Measurements from ENCODE around the gene IQGAP2.

- peak; percentile 84; the same call in 1 of the 2 replicates for TF ChIP-seq CSDC2 (CRISPR knock-in tag; IDR thresholded peaks at IDR 0.05)
- no peak for TF ChIP-seq ESRRG (CRISPR knock-in tag; IDR thresholded peaks at IDR 0.05)
- TF ChIP-seq RARB (CRISPR knock-in tag; IDR thresholded peaks at IDR 0.05): no peak
- TF ChIP-seq CREB5 (CRISPR knock-in tag; IDR thresholded peaks at IDR 0.05; ENCODE audit: low read depth): peak; percentile 83
- TF ChIP-seq CSRNP3 (CRISPR knock-in tag; IDR thresholded peaks at IDR 0.05): no peak
- TF ChIP-seq PPARA (CRISPR knock-in tag; IDR thresholded peaks at IDR 0.05; ENCODE audit: borderline replicate concordance): no peak
- no peak for TF ChIP-seq GLIS3 (CRISPR knock-in tag; IDR thresholded peaks at IDR 0.05)
- TF ChIP-seq, protein P1, sequence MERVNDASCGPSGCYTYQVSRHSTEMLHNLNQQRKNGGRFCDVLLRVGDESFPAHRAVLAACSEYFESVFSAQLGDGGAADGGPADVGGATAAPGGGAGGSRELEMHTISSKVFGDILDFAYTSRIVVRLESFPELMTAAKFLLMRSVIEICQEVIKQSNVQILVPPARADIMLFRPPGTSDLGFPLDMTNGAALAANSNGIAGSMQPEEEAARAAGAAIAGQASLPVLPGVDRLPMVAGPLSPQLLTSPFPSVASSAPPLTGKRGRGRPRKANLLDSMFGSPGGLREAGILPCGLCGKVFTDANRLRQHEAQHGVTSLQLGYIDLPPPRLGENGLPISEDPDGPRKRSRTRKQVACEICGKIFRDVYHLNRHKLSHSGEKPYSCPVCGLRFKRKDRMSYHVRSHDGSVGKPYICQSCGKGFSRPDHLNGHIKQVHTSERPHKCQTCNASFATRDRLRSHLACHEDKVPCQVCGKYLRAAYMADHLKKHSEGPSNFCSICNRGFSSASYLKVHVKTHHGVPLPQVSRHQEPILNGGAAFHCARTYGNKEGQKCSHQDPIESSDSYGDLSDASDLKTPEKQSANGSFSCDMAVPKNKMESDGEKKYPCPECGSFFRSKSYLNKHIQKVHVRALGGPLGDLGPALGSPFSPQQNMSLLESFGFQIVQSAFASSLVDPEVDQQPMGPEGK (CRISPR knock-in tag; IDR thresholded peaks at IDR 0.05; ENCODE audit: borderline replicate concordance): no peak; the same call in 1 of the 2 replicates
- TF ChIP-seq TSHZ2 (CRISPR knock-in tag; IDR thresholded peaks at IDR 0.05): peak; percentile 68; the same call in 1 of the 2 replicates
Observed at GRCh38 chr5:76514292-76514691, 111.2 kb downstream of the IQGAP2 start.

Measured in SK-N-SH treated with all-trans-retinoic acid at 6 μM for 48 hours (cell line).